SK-N-SH treated with all-trans-retinoic acid at 6 μM for 48 hours (cell line): Measurements from ENCODE around the gene CDK5RAP2.

Experiments
- ATAC-seq: fragments of 200-7000 bp; cut with Tn5 transposase; 3 replicates; pipeline ENCODE4 v1.9.1; 2020; ENCODE audit warnings: mild to moderate bottlenecking, moderate library complexity
- ARNTL ChIP-seq: fragments of 450-650 bp; formaldehyde crosslinking; IDR thresholded peaks from 2 replicates; pipeline ENCODE4 v1.5.0; 2020; ENCODE audit warnings: low read depth, mild to moderate bottlenecking, moderate library complexity, borderline replicate concordance
- BACH2 ChIP-seq: fragments of 250-450 bp; sonication (Bioruptor Pico); IDR thresholded peaks from 2 replicates; pipeline ENCODE4 v1.9.0; 2021; ENCODE audit warnings: mild to moderate bottlenecking, borderline replicate concordance
- CREB5 ChIP-seq: fragments of 250-450 bp; sonication (Bioruptor Pico); IDR thresholded peaks from 2 replicates; pipeline ENCODE4 v1.5.1; 2020; ENCODE audit warnings: low read depth, mild to moderate bottlenecking, moderate library complexity
- CSDC2 ChIP-seq: fragments of 250-450 bp; sonication (Bioruptor Pico); IDR thresholded peaks from 2 replicates; pipeline ENCODE4 v1.5.0; 2020; ENCODE audit warnings: mild to moderate bottlenecking, moderate library complexity
- CSRNP3 ChIP-seq: fragments of 250-450 bp; sonication (Bioruptor Pico); IDR thresholded peaks from 2 replicates; pipeline ENCODE4 v1.5.1; 2021; ENCODE audit warnings: mild to moderate bottlenecking, moderate library complexity
- GLIS3 ChIP-seq: fragments of 250-450 bp; sonication (Bioruptor Pico); IDR thresholded peaks from 2 replicates; pipeline ENCODE4 v1.5.0; 2020; ENCODE audit warnings: mild to moderate bottlenecking, moderate library complexity
- OSR1 ChIP-seq: fragments of 250-450 bp; sonication (Bioruptor Pico); IDR thresholded peaks from 2 replicates; pipeline ENCODE4 v1.8.0; 2022; ENCODE audit warnings: moderate library complexity, mild to moderate bottlenecking, inconsistent platforms
- PATZ1 ChIP-seq: fragments of 250-450 bp; sonication (Bioruptor Pico); IDR thresholded peaks from 2 replicates; pipeline ENCODE4 v1.8.0; 2020; ENCODE audit warnings: mild to moderate bottlenecking, moderate library complexity, borderline replicate concordance
- POU6F1 ChIP-seq: fragments of 250-450 bp; sonication (Bioruptor Pico); IDR thresholded peaks from 2 replicates; pipeline ENCODE4 v1.8.0; 2021; ENCODE audit warnings: low read depth, mild to moderate bottlenecking, moderate library complexity, borderline replicate concordance
- PPARA ChIP-seq: fragments of 250-450 bp; sonication (Bioruptor Pico); IDR thresholded peaks from 2 replicates; pipeline ENCODE4 v1.5.0; 2020; ENCODE audit warnings: mild to moderate bottlenecking, borderline replicate concordance
- RARB ChIP-seq: fragments of 250-450 bp; sonication (Bioruptor Pico); IDR thresholded peaks from 2 replicates; pipeline ENCODE4 v1.8.0; 2021; ENCODE audit warnings: mild to moderate bottlenecking, moderate library complexity
- SNAI2 ChIP-seq: fragments of 250-450 bp; sonication (Bioruptor Pico); IDR thresholded peaks from 2 replicates; pipeline ENCODE4 v1.5.0; 2020; ENCODE audit warnings: mild to moderate bottlenecking, moderate library complexity
- TCF4 ChIP-seq: fragments of 250-450 bp; sonication (Bioruptor Pico); IDR thresholded peaks from 2 replicates; pipeline ENCODE4 v1.8.0; 2021; ENCODE audit warnings: mild to moderate bottlenecking, moderate library complexity, borderline replicate concordance
- TOX ChIP-seq: fragments of 250-450 bp; sonication (Bioruptor Pico); IDR thresholded peaks from 2 replicates; pipeline ENCODE4 v1.8.0; 2021; ENCODE audit warnings: mild to moderate bottlenecking, moderate library complexity, borderline replicate concordance
- TSHZ2 ChIP-seq: fragments of 250-450 bp; sonication (Bioruptor Pico); IDR thresholded peaks from 2 replicates; pipeline ENCODE4 v1.5.0; 2020; ENCODE audit warnings: mild to moderate bottlenecking, moderate library complexity
- ZFP3 ChIP-seq: fragments of 250-450 bp; sonication (Bioruptor Pico); IDR thresholded peaks from 2 replicates; pipeline ENCODE4 v1.5.0; 2020; ENCODE audit warnings: mild to moderate bottlenecking, moderate library complexity
- ZFP30 ChIP-seq: fragments of 450-650 bp; formaldehyde crosslinking; IDR thresholded peaks from 2 replicates; pipeline ENCODE4 v1.5.0; 2022; ENCODE audit warnings: mild to moderate bottlenecking, moderate library complexity
- ZNF70 ChIP-seq: fragments of 450-650 bp; formaldehyde crosslinking; IDR thresholded peaks from 2 replicates; pipeline ENCODE4 v1.5.0; 2020; ENCODE audit warnings: mild to moderate bottlenecking, moderate library complexity
- ZNF8 ChIP-seq: fragments of 450-650 bp; formaldehyde crosslinking; IDR thresholded peaks from 2 replicates; pipeline ENCODE4 v1.5.0; 2020; ENCODE audit warnings: mild to moderate bottlenecking, moderate library complexity

Gene CDK5RAP2

GRCh38 chr9:120568816-120569215, 11.2 kb downstream of the CDK5RAP2 start:
- no peak for TF ChIP-seq BACH2 (CRISPR knock-in tag)
- TF ChIP-seq ZFP3 (CRISPR knock-in tag): no peak
- no peak for TF ChIP-seq TOX (CRISPR knock-in tag)
- TF ChIP-seq CREB5 (CRISPR knock-in tag): no peak
- TF ChIP-seq SNAI2 (CRISPR knock-in tag): no peak
- TF ChIP-seq RARB: no peak
- TF ChIP-seq CSRNP3 (CRISPR knock-in tag): no peak
- TF ChIP-seq CSDC2 (CRISPR knock-in tag): no peak
- no peak for TF ChIP-seq GLIS3 (CRISPR knock-in tag)
- TF ChIP-seq TSHZ2: no peak
- no peak for TF ChIP-seq ZNF8
- no peak for TF ChIP-seq TCF4 (CRISPR knock-in tag)
- TF ChIP-seq ARNTL (CRISPR knock-in tag): no peak
- TF ChIP-seq ZFP30 (CRISPR knock-in tag): no peak
- TF ChIP-seq PATZ1: no peak
- no peak for TF ChIP-seq POU6F1 (CRISPR knock-in tag)
- TF ChIP-seq ZNF70 (CRISPR knock-in tag): no peak
- no peak for TF ChIP-seq PPARA (CRISPR knock-in tag)
- TF ChIP-seq OSR1 (CRISPR knock-in tag): no peak

GRCh38 chr9:120567874-120568273, 12.1 kb downstream of the CDK5RAP2 start:
- no peak for ATAC-seq
- TF ChIP-seq OSR1 (CRISPR knock-in tag) (no peak), SNAI2 (CRISPR knock-in tag) (no peak), ARNTL (CRISPR knock-in tag) (no peak), ZNF8 (no peak), PATZ1 (no peak), RARB (no peak), PPARA (CRISPR knock-in tag) (no peak), POU6F1 (CRISPR knock-in tag) (no peak)

More at GRCh38 chr9:120568816-120569215, 11.2 kb downstream of the CDK5RAP2 start:
- no peak for ATAC-seq
